NCI-H2107 treated with DMSO at 0.1 percent for 48 hours (cell line): ENCODE data around the gene OR2T10.
"Not testable (repeated sequence)": the region's sequence is repeated elsewhere in the genome, so short reads cannot be mapped to it uniquely, and the experiment has no call there.

Source experiments
- DNase-seq: peaks from one replicate; lab custom pipeline; 2025; ENCODE audit not compliant: unreplicated experiment; lab: John Stamatoyannopoulos, UW

OR2T10 gene

DNA sequence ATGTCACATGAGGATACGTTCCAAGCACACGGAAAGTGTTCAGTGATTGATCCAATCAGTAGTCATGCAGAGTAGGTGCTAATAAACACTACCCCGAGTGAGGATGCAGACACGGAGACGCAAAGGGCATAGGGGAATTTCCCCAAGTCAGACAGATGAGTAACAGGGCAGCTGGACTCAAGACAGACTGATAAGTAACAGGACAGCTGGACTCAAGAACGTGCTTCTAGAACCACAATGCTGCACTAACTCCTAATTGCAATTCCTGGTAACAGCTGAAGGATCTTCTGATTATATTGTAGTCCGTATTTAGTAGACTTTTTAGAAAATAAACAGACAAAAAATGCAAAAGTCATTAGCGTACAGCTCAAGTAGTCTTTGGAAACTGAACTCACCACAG is 1.9 kb upstream of the OR2T10 start:
- no peak for DNase-seq

- no peak for DNase-seq
Observed at GRCh38 chr1:248596615-248597014, 885 bp downstream of the OR2T10 start.

- DNase-seq: no peak
Observed at GRCh38 chr1:248593226-248593625, 4.3 kb downstream of the OR2T10 start.

DNA sequence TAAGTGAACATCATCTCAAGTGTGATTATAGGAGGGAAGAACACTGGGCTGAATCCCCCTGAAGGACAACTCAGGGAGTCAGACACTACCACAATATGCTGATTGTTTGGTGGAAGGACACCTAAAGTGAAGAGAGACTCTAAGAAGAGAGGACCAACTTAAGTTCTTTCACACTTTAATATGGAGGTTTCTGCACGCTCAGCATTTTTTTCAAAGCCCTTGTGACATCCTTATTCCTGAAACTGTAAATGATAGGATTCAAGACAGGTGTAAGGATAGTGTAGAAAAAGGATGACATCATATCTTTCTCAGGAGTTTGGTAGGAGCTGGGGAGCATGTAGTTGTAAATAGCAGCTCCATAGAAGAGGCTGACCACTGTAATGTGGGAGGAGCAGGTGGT is 4.8 kb downstream of the OR2T10 start:
- no peak for DNase-seq

DNA sequence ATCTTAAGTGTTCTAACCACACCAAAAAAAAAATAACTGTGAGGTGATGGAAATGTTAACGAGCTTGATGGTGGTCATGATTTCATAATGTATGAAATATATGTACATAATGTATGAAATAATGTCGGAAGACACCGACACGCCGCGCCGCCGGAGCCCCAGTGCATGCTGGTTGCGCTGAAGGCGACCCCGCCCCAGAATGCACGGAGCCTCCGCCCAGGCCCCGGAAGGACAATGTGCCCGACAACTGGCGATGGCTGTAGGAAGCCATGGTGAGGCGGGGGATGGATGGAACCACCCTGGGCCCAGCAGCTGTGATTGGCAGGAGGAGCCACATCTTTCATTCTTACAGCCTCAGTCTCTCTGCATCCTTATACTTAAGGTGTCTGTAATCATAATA is 7.4 kb downstream of the OR2T10 start:
- no peak for DNase-seq

DNA sequence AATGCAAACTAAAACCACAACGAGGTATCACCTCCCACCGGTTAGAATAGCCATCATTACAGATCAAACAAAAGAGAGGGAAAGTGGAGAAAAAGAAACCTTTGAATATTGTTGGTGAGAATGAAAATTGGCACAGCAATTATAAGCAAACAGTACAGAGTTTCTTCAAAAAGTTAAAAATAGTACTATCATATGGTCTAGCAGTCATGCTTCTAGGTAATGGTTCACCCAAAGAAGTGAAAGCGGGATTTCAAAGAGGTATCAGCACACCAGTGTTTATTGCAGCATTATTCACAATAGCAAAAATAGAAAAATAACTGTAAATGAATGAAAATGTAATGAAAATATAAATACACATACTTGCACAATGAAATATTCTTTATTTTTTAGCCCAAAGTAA is 8.2 kb downstream of the OR2T10 start:
- DNase-seq: no peak

DNA sequence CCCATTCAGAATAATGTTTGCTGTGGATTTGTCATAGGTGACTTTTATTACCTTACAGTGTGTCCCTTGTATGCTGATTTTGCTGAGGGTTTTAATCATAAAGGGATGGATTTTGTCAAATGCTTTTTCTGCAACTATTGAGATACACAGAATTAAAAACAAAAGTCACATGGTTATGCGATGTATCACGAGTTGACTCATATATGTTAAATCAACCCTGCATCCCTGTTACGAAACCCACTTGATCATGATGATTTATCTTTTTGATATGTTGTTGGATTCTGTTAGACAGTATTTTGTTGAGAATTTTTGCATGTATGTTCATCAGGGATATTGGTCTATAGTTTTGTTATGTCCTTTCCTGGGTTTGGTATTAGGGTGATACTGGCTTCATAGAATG is 12.2 kb downstream of the OR2T10 start:
- no peak for DNase-seq

- DNase-seq: no peak
Observed at GRCh38 chr1:248576260-248576980, 21.1 kb downstream of the OR2T10 start.

DNA sequence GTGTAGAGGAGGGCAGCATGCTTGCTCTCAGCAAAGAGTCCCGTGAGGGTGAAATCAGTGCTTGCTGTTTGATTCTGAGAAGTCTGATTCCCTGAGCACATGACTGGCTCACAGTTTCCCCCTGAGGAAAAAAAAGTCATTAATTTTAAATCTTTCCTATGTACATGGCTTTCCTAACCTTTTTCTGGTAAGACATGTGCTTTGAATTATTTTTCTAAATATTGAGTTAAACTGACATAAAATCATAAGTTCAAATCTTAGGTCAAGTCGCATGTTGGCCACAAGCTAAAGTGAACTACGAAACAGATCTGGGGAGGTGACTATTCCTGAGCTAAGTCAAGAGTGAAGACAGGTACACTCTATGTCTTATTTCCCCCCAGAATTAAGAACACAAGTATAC is 22.8 kb downstream of the OR2T10 start, which contains the start of gene OR2T34:
TSS of gene OR2T34 (minus strand) at position 101 of the 400 bp plus-strand sequence. CDS start at position 101, 0 bp downstream.
- DNase-seq: not testable (repeated sequence)

GRCh38 chr1:248573856-248574255 is 23.6 kb downstream of the OR2T10 start:
- not testable (repeated sequence) for DNase-seq

GRCh38 chr1:248572049-248572448 is 25.5 kb downstream of the OR2T10 start:
- DNase-seq: not testable (repeated sequence)

DNA sequence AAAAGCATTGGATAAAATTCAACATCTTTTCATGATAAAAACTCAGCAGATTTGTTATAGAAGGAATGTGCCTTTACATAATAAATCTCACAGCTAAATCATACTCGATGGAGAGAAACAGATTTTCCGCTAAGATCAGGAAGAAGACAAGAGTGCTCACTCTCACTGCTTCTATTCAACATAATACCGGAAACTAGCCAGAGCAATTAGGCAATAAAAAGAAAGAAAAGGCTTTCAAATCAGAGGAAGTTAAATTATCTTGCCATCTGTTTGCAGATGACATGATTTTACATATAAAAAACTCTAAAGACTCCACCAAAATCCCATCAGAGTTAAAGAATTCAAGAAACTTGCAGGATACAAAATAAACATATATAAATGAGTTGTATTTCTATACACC is 26.7 kb downstream of the OR2T10 start:
- not testable (repeated sequence) for DNase-seq

DNA sequence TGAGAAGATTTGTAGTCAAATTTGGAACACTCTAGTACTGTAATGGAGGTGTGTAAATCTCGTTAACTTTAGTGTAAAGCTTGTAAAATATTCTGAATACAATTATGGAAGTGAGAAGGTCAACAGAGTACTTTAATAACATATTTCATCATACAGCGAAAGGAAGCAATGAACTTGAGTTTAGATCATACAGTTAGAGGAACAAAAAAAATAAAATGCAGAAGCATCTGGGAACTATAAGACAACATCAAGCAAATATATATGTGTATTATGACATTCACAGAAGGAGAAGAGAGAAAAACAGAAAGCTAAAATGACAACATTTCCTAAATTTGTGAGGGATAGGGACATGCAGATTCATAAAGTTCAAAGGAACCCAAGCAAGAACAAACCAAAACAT is 28.5 kb downstream of the OR2T10 start:
- DNase-seq: not testable (repeated sequence)

GRCh38 chr1:248565530-248566373 is 31.7 kb downstream of the OR2T10 start:
- DNase-seq: not testable (repeated sequence)

GRCh38 chr1:248562672-248563071 is 34.8 kb downstream of the OR2T10 start, which contains the start of gene OR2T29:
OR2T29 (minus strand) TSS chr1:248562772; CDS start chr1:248559491, 3,281 bp downstream.
- DNase-seq: not testable (repeated sequence)

- DNase-seq: not testable (repeated sequence)
Observed at GRCh38 chr1:248551027-248551426, 46.5 kb downstream of the OR2T10 start.

GRCh38 chr1:248547383-248547782 is 50.1 kb downstream of the OR2T10 start:
- DNase-seq: not testable (repeated sequence)
